ENCODE results near the gene PTPRT.

PTPRT gene

GRCh38 chr20:42130810-42131596 is 1058.7 kb downstream of the PTPRT start:
- no peak for DNase-seq (ENCODE audit: low read depth in 2 of 2)

GRCh38 chr20:42125426-42125825 is 1064.3 kb downstream of the PTPRT start:
- DNase-seq (ENCODE audit: low read depth in 2 of 2): no peak

DNA sequence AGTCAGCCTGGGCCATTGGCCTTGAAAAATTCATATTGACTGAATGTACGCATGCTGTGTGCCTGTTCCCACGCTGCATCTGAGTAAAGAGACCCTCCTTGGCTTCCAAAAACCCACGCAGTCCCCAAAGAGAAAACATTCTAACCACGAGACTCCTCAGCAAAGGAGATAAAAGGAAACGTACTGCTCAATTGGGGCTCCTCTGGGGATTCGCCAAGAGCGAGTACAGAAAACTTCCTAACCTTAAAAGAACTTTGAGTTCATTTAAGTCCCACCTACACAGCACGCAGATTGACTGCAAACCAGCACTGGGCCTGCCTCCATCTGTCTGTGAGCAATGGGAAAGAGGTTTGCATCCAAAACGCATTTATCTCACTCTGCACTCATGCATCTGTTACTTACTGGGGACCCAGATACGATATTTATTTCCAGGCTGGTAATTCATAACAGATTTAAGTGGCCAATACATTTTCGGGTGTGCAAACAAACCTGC is 1065.7 kb downstream of the PTPRT start:
- no peak for DNase-seq (ENCODE audit: low read depth in 2 of 2)

GRCh38 chr20:42118409-42119125 is 1071.1 kb downstream of the PTPRT start:
- DNase-seq (ENCODE audit: low read depth in 2 of 2): no peak

GRCh38 chr20:42118001-42118400 is 1071.7 kb downstream of the PTPRT start:
- DNase-seq (ENCODE audit: low read depth in 2 of 2): no peak

DNA sequence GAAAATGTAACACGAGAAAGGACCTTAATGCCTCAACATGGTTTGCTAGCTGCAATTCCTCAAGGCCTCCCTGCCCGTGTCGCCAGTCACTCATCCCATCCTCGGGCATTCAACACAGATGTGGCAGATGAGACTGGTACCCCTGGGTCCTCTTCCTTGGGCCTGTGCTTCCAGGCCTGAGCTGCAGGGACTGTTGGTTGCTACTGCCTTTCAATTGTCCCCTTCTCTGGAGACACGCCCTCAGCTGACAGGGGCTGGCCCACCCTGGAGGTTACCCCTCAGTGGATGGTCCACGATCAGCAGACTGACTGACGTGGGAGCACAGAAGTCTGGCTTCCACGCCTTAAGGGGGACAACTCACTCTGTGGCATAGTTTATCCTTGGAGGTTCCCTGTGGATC is 1076.5 kb downstream of the PTPRT start:
- DNase-seq (ENCODE audit: low read depth in 2 of 2): no peak

DNA sequence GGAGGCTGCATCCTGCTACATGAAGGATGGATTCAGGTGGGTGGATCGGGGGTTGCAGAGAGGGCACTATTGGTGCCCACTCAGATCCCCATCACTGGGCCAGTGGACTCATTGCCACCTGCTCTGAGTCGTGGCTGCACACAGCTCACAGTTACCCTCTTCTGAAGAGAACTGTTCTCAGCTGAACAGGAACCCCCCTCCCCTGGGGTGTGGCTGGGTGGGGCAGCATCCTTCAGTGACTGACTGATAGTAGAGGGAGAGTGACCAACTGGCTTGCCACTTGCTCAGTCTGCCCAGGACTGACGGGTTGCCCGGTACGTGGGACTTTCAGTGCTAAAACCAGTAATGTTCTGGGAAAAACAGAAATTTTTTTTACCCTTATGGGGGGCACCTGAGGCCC is 1077.5 kb downstream of the PTPRT start:
- no peak for DNase-seq (ENCODE audit: low read depth in 2 of 2)

- DNase-seq (ENCODE audit: low read depth in 2 of 2): no peak
Observed at GRCh38 chr20:42111349-42111748, 1078.4 kb downstream of the PTPRT start.

DNA sequence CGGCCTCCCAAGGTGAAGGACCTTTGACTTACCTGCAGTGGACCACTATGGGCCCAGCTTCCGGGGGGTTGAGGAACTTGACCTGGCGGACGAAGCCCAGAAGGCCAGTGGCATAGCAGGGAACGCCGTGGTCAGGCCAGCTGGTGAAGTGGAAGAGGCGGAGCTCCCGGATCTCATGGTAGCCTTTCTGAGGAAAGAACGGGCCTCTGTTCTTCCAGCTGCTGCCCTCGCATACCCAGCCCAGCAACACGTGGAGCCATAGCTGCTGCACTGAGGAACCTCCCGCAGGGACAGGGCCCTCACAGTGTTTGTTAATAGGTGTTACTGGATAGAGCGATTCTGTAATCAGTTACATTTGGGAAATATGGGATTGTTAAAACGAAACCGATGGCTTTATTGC is 1079.4 kb downstream of the PTPRT start:
- no peak for DNase-seq (ENCODE audit: low read depth in 2 of 2)

GRCh38 chr20:42102000-42102399 is 1087.7 kb downstream of the PTPRT start:
- no peak for DNase-seq (ENCODE audit: low read depth in 2 of 2)

- DNase-seq (ENCODE audit: low read depth in 2 of 2): no peak
Observed at GRCh38 chr20:42100137-42100704, 1089.5 kb downstream of the PTPRT start.

GRCh38 chr20:42099101-42099500 is 1090.6 kb downstream of the PTPRT start:
- DNase-seq (ENCODE audit: low read depth in 2 of 2): no peak

- no peak for DNase-seq (ENCODE audit: low read depth in 2 of 2)
Observed at GRCh38 chr20:42098418-42098817, 1091.3 kb downstream of the PTPRT start.

- DNase-seq (ENCODE audit: low read depth in 2 of 2): no peak
Observed at GRCh38 chr20:42097741-42098140, 1092.0 kb downstream of the PTPRT start.

DNA sequence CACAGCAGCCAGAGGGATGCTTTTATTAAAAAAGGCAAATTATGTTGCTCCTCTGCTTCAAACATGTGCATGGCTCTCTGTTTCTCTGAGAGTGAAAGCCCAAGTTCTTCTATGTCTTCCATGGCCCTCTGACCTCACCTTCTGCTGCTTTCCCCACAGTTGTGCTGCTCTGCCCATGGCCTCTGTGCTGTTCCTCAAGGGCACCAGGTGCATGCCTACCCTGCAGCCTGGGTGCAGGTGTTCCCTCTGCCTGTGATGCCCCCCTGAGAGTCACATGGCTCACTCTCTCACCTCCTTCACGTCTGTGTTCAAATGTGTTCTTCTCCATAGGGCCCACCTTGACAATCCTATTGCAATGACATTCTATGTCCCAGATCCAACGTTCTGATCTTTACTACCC is 1094.5 kb downstream of the PTPRT start:
- no peak for DNase-seq (ENCODE audit: low read depth in 2 of 2)

DNA sequence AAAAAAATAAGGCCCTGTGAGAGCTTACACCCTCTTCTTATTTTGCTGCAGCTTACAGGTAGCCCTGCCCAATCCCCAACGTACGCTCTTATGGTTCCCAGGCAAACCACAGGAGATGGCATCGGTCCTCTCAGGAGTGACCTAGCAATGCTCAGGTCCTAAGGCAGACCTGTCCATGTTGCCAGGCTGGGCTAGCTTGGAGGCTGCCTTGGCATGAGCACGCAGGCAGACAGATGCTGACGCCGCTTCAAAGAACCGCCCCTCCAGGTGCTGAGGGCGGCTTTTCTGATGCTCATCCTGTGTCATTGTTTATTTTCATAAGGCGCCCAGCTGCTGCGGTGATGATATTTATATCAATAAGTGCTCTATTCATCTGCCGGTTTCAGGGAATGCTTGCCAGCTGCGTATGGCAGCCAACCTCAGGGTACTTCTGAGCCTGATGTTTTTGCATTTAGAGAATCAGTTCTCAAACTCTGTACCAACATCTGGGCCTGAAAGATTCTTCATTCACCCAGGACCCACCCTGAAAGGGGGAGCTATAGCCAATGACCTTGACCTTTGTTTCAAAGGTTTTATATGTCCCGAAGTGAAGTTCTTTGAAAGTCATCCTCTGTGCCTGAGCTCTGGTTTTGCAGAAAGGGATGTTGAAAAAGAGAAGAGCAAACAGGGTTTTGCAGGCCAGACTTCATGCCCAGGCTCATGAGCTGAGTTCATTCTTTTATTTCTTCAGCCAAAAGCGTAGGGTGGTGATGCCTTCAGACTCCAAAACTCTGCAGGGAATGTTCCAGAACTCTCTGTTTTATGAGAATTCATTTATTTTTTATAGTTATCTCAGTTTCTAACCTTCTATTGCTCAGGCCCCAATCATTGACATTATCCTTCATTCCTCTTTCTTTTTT is 1095.9 kb downstream of the PTPRT start:
- no peak for DNase-seq (ENCODE audit: low read depth in 2 of 2)

DNA sequence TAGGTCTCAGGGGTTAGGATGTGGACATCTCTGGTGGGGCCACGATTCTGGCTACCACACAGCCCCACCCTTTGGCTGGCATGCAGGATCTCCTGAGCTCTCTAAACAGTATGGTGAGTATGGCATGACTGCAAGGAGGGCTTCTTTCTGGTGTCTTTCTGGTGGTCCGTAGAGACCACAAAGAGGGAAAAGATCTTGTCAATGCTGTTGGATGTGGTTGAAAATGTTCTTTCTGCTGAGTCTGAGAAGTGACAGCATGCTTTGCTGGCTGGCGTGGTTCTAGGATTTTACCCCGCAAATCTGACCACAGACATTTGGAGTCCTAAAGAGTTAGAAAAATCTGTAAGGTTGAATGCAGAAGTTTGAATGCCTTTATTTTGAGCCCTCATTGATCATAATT is 1096.7 kb downstream of the PTPRT start:
- DNase-seq (ENCODE audit: low read depth in 2 of 2): no peak

DNA sequence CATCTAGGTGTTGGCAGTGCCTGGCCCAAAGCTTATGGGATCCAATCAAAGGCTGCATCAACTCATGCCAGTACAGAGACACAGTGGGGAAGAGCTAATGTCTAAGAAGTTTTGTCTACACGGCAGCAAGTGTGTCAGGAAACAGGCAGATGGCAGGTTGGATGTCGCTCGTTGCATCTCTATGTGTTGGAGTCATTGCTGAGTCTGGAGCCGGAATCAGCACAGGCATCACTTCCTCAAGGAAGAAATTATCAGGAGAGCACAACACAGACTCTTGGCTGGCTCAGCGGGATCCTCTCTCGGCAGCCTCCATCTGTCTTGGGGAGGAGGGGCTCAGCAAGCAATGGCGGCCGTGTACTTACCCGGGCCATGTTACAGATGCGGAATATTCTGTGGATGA is 1104.3 kb downstream of the PTPRT start:
- DNase-seq (ENCODE audit: low read depth in 2 of 2): no peak

DNA sequence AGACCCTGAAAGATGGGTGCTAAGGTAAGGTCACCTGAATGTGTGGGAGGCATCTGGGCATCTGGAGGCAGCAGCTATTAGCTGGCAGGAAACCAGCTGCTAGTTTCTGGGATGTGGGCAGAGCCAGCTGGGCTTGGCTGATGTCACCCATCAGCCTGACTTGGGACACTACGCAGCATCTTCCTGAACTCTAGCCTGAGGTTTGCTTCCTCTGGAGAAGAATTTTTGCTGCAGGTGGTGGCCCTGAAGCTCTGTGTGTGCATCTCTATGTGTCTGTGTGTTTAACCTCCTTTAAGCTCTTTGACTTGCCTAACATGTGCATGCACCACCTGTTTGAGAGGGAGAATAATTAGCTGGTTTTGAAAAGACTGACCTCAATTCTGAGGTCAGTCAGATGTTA is 1106.4 kb downstream of the PTPRT start:
- DNase-seq (ENCODE audit: low read depth in 2 of 2): no peak

DNA sequence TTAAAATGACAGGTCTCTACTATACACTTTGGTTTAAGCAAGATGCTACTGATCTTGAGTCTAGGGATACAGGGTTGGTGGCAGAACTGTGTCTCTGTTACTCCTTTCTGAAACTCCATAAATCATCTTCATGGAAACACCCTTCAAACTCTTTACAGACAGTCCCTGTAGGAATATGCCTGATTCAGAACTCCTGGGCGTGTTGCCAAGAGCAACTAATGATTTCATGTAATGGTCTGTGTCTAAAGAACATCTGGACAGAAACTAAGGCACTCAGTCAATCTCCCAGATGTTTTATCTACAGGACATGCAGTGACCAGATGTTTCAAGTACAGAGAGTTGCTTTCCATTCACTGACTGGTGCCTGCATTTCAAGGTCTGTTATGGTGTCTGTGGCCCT is 1107.1 kb downstream of the PTPRT start:
- DNase-seq (ENCODE audit: low read depth in 2 of 2): no peak

DNA sequence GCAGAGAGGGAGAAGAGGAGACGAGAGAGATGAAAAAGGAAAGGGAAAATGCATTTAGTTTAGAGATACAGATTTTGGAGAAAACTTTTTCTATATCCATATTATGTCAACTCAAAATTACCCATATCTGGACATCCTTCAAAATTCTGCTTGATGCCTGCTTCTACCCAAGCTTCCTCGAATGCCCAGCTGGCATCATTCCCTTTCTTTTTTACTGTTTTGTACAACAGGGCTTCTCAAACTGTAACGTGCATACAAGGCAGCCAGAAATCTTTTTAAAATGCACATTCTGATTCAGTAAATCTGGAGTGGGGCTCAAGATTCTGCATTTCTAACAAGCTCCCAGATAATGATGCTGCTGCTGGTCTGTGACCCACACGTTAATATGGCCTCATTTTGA is 1108.8 kb downstream of the PTPRT start:
- no peak for DNase-seq (ENCODE audit: low read depth in 2 of 2)

DNA sequence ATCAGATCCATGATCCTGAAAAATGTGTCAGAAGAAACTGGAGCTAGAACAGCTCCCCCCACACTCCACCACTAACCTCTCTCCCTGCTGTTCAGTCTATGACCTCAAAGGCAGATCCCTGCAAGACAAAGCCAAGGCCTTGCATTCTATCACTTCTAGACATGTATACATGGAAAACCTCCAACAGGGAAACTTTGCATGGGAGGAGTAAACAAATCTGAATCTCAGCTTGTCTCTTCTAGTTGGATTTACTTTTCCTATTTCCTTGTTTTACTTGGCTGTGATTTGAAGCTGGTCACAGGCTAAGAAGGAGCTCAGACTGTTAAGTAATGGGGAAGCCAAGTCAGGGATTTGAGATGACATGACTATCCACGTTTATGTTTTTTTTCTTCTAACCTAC is 1114.8 kb downstream of the PTPRT start:
- DNase-seq (ENCODE audit: low read depth in 2 of 2): no peak
